GM21360 (cell line): ENCODE measurements around the gene KLHL40.

Source experiments
- ATAC-seq: cut with Tn5 transposase; IDR thresholded peaks from one replicate; pipeline ENCODE4 v1.9.1; 2021; ENCODE audit warnings: mild to moderate bottlenecking, moderate library complexity; ENCODE audit not compliant: unreplicated experiment

The KLHL40 gene

DNA sequence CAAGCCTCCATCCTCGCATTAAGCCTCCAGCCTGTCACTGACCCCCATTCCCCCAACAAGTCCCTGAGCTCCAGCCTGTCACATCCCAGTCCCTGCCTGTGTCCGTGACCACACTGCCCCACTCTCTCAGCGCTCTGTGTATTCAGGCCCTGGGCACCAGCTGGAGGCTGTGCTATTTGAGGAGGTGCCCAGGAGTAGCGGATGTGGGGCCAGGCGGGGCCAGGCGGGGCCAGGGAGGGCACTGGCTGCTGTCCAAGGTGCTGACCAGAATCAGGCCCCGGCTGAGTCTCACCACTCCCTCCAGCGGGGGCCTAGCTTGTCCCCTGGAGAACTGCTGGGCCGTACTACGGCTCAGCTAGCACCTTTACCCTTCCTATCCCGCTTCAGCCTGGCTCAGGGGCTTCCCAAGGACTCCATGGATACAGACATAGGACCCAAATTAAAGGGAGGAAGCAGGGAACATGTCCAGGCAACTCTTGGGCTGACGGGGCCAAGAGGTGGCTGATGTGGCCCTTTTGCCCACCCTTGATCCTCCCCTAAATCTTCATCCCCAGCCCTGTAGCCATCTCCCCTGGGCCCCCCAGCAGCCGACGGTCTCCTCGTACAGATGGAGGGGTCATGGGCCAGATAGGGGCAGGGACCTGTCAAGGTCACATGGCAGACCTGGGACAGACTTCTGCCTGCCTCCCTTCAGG is 16.2 kb downstream of the KLHL40 start:
- no peak for ATAC-seq

GRCh38 chr3:42702066-42702951 is 17.0 kb downstream of the KLHL40 start, which contains the start of gene HHATL:
Gene HHATL, minus strand, starts transcription at chr3:42702798. Its CDS starts 1,972 bp downstream, at chr3:42700826.
- ATAC-seq, result no peak

DNA sequence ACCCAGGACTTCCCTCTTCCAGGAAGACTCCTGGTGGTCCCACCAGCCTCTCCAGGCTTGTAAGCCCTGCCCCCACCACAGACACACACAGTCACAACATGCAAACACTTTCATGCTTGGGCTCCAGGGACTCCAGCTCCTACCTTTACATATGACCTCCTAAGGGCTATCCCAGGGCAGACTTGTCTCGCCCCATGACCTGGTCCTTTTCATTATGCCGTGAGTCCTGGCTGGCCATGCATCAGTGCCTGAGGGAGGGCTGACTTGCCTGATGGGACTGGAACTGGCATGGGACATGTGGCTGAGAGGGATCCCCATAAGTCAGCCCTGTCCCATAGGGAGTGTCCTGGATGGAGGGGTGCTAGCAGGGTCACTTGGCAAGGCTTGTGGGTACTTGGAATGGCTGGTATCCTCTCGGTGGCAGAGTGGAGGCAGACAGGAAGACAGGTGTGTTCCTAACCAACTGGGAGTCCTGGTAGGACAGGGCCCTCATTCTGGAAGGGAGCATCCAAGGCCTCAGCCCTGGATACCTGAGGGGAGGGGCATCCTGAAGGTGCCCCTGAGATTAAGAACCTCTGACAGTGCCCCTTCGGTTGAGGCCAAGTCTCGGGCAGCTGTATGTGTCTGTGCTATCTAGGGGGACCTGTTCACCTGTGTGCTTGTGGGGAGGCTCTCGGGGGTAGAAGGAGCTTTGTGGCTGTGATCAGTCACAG is 17.8 kb downstream of the KLHL40 start:
- ATAC-seq, result no peak

DNA sequence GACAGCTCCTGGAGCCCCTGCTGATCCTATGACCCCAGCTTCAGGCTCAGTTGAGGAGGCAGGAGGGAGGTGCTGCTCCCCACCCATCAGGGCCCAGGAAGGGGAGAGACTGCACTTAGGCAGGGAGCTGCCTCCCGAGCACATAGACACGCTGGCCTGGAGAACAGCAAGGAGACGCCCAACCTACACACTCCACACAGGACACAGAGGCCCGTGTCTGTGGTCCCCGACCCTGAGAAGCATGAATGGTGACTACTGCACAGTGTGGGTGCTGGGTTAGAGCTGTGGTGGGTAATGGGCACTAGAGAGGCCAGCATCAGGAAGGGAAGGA is 18.3 kb downstream of the KLHL40 start:
- no peak for ATAC-seq

- ATAC-seq, result no peak
Observed at GRCh38 chr3:42704136-42704841, 19.0 kb downstream of the KLHL40 start.

DNA sequence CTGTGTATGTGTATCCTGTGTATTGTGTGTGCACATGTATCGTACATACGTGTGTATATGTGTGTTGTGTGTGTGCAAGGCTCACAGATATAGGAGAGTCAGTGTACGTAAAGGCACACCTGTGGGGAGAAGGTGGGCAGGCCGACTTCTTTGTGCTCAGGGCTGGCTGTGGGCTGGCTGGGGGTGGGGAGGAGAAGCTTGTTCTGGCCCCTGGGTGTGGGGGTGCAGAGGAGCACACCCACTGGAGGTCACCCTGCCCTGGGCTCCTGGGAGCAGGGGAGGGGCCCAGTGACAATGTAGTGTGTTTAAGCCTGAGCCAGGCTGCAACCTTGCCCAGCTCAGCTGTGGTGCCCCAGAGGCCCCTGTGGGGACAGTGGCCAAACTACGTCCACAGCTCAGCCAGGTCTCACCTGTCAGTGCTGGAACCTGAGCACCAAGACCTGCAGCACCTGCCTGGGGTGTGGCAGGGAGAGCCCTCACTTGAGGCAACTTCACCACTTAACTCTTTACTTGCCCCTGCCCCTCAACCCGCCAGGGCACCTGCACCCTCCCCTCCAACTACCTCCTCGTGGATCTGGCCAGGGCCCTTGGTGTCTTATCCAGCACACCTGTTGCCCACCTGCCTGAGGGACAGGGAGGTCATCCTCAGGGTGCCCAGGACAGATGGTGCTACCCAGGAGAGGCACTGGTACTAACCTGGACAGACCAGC is 19.9 kb downstream of the KLHL40 start:
- no peak for ATAC-seq

- ATAC-seq, result no peak
Observed at GRCh38 chr3:42705962-42706585, 20.7 kb downstream of the KLHL40 start.

DNA sequence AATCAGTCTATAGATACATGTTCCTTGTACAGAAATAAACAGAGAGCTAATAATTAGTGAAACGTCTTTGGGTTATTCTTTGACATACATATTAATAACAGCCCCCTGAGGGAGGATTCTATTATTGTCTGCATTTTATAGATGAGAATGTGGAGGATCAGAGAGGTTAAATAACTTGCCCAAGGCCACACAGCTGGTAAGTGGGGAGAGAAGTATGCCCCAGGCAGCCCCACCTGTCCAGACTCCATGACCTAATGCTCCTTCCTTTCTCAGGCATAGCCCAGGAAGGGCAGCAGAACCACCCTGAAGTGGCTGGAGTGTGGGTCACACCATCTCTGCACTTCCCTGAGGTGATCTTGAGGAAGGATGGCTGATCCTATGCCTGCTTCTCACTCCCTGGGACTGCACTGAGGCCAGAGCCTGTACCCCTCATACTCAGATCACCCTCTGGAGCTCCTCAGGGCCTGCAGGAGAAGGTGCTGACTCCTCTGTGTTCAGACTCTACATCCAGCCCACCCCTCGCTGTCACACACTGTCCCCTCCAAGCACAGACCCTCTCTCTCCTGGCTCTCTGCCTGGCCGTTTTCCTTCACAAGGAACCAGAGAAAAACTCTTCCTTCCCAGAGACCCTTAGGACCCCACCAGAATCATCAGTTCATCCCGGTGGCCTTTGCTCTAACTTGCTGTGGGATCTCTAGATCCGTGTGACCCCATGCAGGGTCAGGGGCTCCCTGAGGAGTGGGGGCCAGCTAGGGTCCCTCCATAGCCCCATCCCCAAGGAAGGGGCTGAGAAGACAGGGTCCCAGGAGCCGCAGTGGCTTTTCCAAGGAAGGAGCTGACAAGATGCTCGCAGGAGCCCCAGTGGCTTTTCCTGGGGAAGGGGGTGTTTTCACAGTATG is 21.6 kb downstream of the KLHL40 start:
- no peak for ATAC-seq

GRCh38 chr3:42707620-42708355 is 22.5 kb downstream of the KLHL40 start:
- no peak for ATAC-seq

DNA sequence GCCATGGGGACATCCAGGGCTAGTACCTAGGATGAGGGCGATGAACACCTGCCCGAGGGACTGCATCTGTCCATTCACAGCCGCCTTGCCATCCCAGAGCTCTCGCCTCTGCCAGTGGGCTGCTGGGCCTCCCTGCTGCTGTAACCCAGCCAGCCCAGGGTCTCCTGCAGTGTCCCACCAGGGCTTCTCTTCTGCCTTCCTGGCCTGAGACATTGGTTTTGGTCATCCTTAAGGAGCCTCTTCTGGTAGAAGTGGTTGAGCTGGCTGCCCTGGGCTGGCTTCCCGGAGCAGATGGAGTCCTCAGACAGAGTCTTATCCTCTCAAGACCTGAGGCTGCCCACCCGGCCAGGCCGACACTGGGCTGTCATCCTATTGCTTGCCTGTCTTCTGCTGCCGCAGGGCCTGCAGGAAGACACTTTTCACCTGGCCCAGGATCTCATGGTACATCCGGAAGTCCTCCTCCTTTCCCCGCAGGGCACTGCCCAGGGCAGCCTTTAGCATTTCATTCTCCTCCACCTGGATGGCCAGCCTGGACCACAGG is 23.3 kb downstream of the KLHL40 start:
- no peak for ATAC-seq

DNA sequence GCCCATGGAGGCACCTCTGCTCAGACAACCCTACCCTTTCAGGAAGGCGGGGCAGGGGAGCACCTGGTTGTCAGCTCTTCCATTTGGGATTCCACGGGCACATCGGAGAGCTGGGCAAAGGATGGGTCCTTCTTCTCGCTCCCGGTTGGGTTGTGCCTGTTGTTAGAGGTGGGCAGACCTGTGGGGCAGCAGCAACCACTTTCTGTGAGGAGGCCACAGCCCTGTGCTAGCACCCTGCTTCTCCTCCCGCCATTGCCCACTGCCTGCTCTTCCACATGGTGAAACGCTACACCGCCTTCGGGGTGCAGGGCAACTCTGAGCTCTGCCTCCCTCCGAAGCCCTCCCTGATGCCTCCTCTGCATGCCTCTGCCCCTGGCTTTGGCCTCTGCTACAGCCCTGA is 24.3 kb downstream of the KLHL40 start:
- no peak for ATAC-seq

- ATAC-seq, result no peak
Observed at GRCh38 chr3:42710323-42711021, 25.1 kb downstream of the KLHL40 start.

DNA sequence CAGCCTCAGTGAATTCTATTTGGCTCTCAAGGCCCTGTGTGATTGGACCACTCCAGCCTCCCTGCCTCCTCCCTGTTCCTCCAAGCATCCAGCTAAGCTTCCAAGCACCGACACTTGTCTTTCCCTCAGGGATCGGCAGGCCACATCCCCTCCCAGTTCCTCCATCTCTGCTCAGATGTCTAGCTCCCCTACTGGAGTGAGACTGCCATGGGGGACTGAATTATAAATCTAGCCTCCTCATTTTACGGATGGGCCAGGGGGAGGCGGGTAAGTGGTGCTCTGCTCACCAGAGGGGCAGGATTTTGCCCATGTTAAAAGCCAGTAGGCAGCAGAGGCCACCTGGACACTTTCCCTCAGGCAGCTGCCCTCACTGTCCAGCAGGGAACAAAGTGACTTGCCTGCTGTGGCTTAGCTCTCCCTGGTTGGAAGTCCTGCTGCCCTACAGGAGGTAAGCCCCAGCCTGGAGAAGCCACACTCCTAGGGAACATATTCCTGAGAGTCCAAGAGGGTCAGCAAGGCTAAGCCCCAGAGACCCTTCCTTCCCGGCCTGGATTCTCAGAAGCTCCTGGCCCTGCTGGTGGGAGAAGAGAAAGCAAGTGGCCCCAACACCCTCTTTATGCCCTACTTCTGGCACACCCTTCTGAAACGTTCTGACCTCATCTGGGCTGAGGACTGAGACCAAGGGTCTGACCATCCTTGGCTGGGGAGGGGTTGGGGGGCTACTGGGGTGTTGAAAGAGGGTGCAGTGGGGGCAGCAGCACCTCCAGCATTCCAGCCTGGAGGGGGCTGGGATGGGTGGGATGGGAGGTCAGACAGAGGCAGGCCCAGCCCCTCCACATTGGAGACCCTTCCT is 26.4 kb downstream of the KLHL40 start:
- ATAC-seq, result no peak

DNA sequence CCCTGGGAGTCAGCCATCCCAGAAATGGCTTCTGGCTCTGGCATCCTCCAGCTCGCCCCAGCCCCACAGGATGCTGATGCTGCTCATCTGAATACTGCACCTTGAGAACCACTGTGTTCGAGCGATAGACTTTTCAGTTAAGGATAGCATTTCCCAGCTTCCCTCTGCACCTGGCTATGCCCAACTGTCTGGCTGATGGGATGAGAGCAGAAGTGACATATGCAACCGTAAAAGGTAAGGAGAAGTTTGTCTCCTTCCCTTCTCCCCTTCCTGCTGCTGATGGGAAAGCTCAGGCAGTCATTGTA is 27.0 kb downstream of the KLHL40 start:
- ATAC-seq, result no peak

DNA sequence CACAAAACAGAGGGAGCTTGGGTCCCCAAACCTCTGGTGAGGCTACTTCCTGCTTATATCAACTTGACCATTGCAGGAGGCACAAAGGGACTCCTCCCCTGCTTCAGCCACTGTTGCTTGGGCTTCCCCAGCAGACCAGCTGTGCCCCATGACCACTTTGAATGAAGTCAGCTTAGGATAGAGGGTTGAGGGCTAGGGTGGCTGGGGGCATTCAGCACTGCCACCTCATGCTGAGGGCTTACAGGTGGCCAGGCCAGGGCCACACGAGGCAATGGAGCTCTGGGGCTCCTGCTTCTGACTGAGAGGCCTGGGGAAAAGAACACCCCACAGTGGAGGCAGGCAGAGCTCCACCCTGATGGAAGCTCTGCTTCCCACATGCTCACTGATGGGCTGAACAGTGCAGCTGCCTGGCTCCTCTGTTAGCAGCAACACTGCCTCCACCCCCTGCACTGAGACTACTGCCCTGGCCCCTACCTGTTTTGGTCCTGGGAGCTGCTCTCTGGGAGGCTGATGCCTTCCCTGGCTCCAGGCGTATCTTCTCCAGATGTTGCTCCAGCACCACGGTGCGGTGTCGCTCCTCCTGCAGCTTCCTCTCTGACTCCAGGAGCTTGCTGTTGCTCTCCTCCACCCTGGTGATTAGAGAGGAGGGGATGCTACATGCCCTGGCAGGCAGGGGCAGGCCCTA is 27.5 kb downstream of the KLHL40 start:
- no peak for ATAC-seq

- ATAC-seq, result no peak
Observed at GRCh38 chr3:42713747-42714146, 28.4 kb downstream of the KLHL40 start.
